ENCODE results near the gene DLG2.
"Not testable (repeated sequence)": the region's sequence is repeated elsewhere in the genome, so short reads cannot be mapped to it uniquely, and the experiment has no call there.

DLG2 gene

DNA sequence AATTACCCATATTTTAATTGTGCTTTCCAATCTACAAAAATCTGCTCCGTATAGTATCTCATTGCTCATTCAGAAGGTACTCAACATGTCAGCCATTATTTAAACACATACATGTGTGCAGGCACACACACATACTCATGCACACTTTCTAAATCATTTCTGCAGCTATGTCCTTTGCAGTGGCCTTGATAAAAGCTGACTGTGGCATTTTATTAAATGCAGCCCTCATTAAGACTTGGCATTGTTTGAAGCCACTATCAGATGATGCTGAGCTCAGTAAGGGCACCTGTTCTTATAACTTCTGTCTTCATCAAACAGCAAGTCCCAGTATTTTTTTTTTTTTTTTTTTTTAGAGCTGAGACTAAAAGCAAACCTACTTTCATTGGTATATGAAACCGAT, 1269.1 kb downstream of the DLG2 start:
- H3K36me3 ChIP-seq (ENCODE audit: insufficient read depth, low read length) = no peaks in the 10 kb centered on the region
- H3K9me3 ChIP-seq (replicated peaks; ENCODE audit: low read length) = no peaks in the 10 kb centered on the region
- H3K4me1 ChIP-seq (ENCODE audit: control insufficient read depth, insufficient read depth, low read length) = no peaks in the 10 kb centered on the region
- H3K9ac ChIP-seq (ENCODE audit: low read depth, low read length) = no peak overlapping the region
- H3K27me3 ChIP-seq (ENCODE audit: control insufficient read depth, insufficient read depth, low read length) = no peaks in the 10 kb centered on the region
- no peak overlapping the region for H3K4me2 ChIP-seq (ENCODE audit: low read length)
- no peak overlapping the region for H3K4me3 ChIP-seq (ENCODE audit: low read length)

DNA sequence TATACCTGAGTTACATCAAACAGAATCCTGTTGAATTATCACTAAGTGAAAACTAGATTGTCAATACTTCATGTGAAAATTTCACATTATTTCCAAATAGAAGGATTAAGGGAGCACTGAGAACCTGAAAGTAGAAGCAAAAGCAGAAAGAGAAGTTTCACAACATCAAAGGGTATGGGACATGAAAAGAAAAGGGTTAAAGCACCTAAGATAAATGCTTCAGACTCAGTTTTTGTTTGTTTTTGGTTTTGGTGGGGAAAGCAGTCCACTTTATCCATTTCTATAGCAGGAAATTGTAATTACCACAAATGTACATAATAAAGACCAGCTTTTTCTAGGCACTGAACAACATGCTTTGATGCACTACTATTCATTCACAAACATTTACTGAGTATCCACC, 1271.2 kb downstream of the DLG2 start:
- Histone ChIP-seq H3K36me3 (ENCODE audit: insufficient read depth, low read length) (no peaks in the 10 kb centered on the region), H3K4me1 (ENCODE audit: control insufficient read depth, insufficient read depth, low read length) (no peaks in the 10 kb centered on the region), H3K9me3 (replicated peaks; ENCODE audit: low read length) (no peaks in the 10 kb centered on the region), H3K9ac (ENCODE audit: low read depth, low read length) (no peak overlapping the region), H3K4me3 (ENCODE audit: low read length) (no peak overlapping the region), H3K27me3 (ENCODE audit: control insufficient read depth, insufficient read depth, low read length) (no peaks in the 10 kb centered on the region), H3K4me2 (ENCODE audit: low read length) (no peak overlapping the region)

DNA sequence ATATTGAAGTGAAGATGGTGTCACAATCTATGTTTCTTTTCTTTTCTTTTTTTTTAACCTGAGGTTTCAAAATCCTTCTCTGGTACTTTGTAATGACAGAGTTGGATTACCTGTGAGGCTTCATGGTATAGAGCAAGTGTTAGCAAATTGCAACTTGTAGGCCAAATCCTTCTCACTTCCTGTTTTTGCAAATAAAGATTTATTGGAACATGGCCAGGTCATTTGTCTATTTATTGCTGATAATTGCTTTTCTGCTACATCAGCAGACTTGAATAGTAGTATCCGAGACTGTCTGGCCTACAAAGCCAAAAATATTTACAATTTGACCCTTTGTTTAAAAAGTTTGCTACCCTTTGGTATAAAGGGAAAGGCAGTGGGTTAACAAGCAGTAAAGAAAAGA, 1281.5 kb downstream of the DLG2 start:
- no peaks in the 10 kb centered on the region for H3K9me3 ChIP-seq (replicated peaks; ENCODE audit: low read length)
- H3K4me2 ChIP-seq (ENCODE audit: low read length) = no peak overlapping the region
- H3K36me3 ChIP-seq (ENCODE audit: insufficient read depth, low read length) = no peaks in the 10 kb centered on the region
- H3K4me1 ChIP-seq (ENCODE audit: control insufficient read depth, insufficient read depth, low read length) = no peaks in the 10 kb centered on the region
- no peak overlapping the region for H3K9ac ChIP-seq (ENCODE audit: low read depth, low read length)
- H3K4me3 ChIP-seq (ENCODE audit: low read length) = no peak overlapping the region
- H3K27me3 ChIP-seq (ENCODE audit: control insufficient read depth, insufficient read depth, low read length) = no peaks in the 10 kb centered on the region

DNA sequence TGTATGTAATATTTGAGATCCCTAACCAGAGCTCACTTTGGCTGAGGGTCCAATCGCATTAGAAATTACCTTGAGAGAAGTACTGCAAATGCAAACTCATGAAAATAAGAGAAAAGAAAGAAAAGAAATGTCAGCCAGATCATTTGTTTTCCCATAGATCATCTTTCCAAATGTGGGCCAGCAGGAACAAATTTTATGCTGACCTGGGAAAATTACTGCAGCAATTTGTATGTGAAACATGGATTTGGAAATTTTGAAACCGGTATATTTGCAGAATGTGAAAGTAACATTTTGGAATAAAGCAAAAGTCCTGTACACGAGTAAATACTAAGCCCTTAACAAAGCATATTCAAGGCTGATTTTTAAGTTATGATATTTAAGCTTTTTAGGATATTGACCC, 1282.1 kb downstream of the DLG2 start:
- no peaks in the 10 kb centered on the region for H3K4me1 ChIP-seq (ENCODE audit: control insufficient read depth, insufficient read depth, low read length)
- H3K4me3 ChIP-seq (ENCODE audit: low read length) = no peak overlapping the region
- no peaks in the 10 kb centered on the region for H3K27me3 ChIP-seq (ENCODE audit: control insufficient read depth, insufficient read depth, low read length)
- H3K9me3 ChIP-seq (replicated peaks; ENCODE audit: low read length) = no peaks in the 10 kb centered on the region
- no peak overlapping the region for H3K9ac ChIP-seq (ENCODE audit: low read depth, low read length)
- no peak overlapping the region for H3K4me2 ChIP-seq (ENCODE audit: low read length)
- no peaks in the 10 kb centered on the region for H3K36me3 ChIP-seq (ENCODE audit: insufficient read depth, low read length)

DNA sequence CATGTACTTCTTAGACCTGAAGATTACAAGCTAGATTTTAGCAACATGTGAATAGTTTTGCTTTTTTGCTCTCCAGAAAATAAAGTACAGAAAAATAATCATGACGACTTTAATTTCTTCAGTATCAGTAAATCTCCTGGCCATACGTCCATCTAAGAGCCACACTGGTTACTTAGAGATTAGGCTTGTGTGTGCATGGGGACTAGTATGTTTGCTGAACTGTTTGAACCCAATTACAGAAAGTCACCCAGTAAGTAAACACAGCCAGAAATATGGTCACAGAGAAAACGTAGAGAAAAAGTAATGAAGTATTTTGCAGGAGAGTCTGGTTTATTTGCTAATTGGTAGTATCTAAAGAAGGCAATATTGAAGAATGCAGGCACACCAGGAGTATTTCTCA, 1287.3 kb downstream of the DLG2 start:
- H3K4me3 ChIP-seq (ENCODE audit: low read length) = no peak overlapping the region

DNA sequence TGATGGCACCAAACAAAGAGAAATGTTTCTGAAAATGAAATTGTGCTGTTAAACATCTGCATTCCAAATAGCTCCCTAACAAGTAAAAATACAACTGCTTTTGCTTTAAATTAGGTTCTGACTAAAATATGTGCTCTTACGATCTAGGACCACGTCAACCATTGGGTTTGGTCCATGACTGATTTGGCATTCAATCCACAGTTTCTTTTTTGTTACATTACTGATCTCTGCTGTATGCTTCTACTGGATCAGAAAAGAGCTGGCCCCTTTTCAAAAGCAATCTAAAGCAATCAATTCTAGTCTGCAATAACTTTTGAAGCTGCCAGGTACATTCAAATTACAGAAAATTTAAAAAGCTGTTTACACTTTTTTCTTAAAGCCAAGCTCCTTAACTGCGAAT, 1293.9 kb downstream of the DLG2 start:
- H3K27me3 ChIP-seq (ENCODE audit: control insufficient read depth, insufficient read depth, low read length) = no peaks in the 10 kb centered on the region
- H3K9me3 ChIP-seq (replicated peaks; ENCODE audit: low read length) = no peaks in the 10 kb centered on the region
- no peak overlapping the region for H3K4me2 ChIP-seq (ENCODE audit: low read length)
- H3K9ac ChIP-seq (ENCODE audit: low read depth, low read length) = no peak overlapping the region
- no peaks in the 10 kb centered on the region for H3K36me3 ChIP-seq (ENCODE audit: insufficient read depth, low read length)
- no peaks in the 10 kb centered on the region for H3K4me1 ChIP-seq (ENCODE audit: control insufficient read depth, insufficient read depth, low read length)
- H3K4me3 ChIP-seq (ENCODE audit: low read length) = no peak overlapping the region

More for the DNA sequence above, 1287.3 kb downstream of the DLG2 start:
- Histone ChIP-seq H3K9me3 (replicated peaks; ENCODE audit: low read length) (no peaks in the 10 kb centered on the region), H3K36me3 (ENCODE audit: insufficient read depth, low read length) (no peaks in the 10 kb centered on the region), H3K9ac (ENCODE audit: low read depth, low read length) (no peak overlapping the region), H3K4me1 (ENCODE audit: control insufficient read depth, insufficient read depth, low read length) (no peaks in the 10 kb centered on the region), H3K27me3 (ENCODE audit: control insufficient read depth, insufficient read depth, low read length) (no peaks in the 10 kb centered on the region), H3K4me2 (ENCODE audit: low read length) (no peak overlapping the region)

DNA sequence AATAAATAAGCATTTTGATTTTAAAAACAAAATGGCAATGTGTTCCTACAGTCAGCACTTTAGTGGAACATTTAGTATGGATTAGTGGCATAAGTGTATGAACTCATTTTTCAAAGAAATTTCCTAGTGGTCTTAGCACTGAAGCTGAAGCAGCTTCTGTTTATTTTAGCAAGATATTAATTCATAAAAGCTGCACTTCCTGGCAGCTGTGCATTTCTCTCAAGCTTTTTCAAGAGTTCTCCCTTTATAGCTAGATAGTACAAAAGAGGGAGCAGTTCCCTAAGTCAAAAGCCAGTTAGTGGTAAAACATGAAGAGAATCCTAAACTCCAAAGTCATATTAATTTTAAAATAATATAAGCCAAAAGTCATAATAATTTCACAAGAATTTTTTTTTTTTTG, 1304.9 kb downstream of the DLG2 start:
- H3K9ac ChIP-seq (ENCODE audit: low read depth, low read length) = no peak overlapping the region
- no peaks in the 10 kb centered on the region for H3K9me3 ChIP-seq (replicated peaks; ENCODE audit: low read length)
- H3K4me1 ChIP-seq (ENCODE audit: control insufficient read depth, insufficient read depth, low read length) = no peaks in the 10 kb centered on the region
- H3K36me3 ChIP-seq (ENCODE audit: insufficient read depth, low read length) = no peaks in the 10 kb centered on the region
- no peak overlapping the region for H3K4me3 ChIP-seq (ENCODE audit: low read length)
- no peak overlapping the region for H3K4me2 ChIP-seq (ENCODE audit: low read length)
- H3K27me3 ChIP-seq (ENCODE audit: control insufficient read depth, insufficient read depth, low read length) = no peaks in the 10 kb centered on the region

DNA sequence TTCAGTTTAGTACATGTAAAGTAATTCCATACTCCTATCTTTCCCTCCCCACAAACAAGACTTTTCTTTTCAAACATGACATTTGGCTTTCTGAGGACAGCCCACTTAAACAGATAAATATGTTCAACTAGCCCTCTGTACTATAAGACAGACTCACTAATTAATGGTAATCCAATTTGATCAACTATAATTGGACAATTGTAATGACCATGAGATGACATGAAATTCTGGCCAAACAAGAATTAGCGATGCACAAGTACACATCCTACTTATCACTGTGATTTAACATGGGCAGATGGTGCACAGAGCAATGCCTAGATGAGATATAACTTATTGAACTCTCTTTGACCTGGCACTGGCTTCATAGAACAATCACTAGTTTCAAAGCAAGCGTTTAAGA, 1307.3 kb downstream of the DLG2 start:
- Histone ChIP-seq H3K4me3 (ENCODE audit: low read length) (no peak overlapping the region), H3K4me1 (ENCODE audit: control insufficient read depth, insufficient read depth, low read length) (peaks cover 4% of the 10 kb centered on the region), H3K27me3 (ENCODE audit: control insufficient read depth, insufficient read depth, low read length) (no peaks in the 10 kb centered on the region), H3K9me3 (replicated peaks; ENCODE audit: low read length) (no peaks in the 10 kb centered on the region), H3K4me2 (ENCODE audit: low read length) (no peak overlapping the region), H3K9ac (ENCODE audit: low read depth, low read length) (no peak overlapping the region), H3K36me3 (ENCODE audit: insufficient read depth, low read length) (no peaks in the 10 kb centered on the region)

DNA sequence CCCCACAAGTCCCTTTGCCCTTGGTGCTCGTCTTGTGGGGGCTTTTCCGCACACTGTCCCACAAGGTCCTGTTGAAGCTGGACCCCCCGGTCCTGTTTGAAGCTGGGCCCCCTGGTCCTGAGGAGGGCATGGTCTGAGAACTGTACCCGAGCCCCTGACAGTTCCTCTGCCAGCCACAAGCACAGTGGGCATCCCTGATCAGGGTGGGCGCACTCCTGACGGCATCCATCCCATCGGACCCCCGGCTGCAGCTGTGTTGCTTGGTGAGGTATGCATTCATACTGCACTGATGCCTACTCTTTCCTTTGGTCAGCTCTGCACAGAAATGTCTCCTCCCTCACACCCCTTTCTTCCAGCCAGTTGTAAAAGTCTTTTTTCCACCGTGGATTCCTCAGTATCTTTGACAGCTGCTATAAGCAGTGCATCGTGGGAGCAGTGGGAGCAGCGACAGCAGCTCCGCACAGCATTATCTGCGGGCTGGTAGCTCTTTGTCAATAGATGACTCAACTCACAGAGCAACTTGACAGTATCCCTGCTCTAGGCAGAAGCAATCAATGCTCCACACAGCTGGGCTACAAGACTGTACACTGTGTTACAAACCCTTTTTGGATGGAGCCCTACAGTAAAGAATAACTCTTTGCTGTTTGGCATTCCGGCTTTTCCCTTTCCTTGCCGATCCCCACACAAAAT, 1310.1 kb downstream of the DLG2 start:
- H3K9ac ChIP-seq (ENCODE audit: low read depth, low read length) = no peak overlapping the region
- H3K36me3 ChIP-seq (ENCODE audit: insufficient read depth, low read length) = no peaks in the 10 kb centered on the region
- H3K27me3 ChIP-seq (ENCODE audit: control insufficient read depth, insufficient read depth, low read length) = no peaks in the 10 kb centered on the region
- H3K4me2 ChIP-seq (ENCODE audit: low read length) = peak overlapping the region; percentile 73
- no peaks in the 10 kb centered on the region for H3K9me3 ChIP-seq (replicated peaks; ENCODE audit: low read length)
- peak overlapping the region; percentile 59 for H3K4me3 ChIP-seq (ENCODE audit: low read length)
- peaks cover 8% of the 10 kb centered on the region for H3K4me1 ChIP-seq (ENCODE audit: control insufficient read depth, insufficient read depth, low read length)

DNA sequence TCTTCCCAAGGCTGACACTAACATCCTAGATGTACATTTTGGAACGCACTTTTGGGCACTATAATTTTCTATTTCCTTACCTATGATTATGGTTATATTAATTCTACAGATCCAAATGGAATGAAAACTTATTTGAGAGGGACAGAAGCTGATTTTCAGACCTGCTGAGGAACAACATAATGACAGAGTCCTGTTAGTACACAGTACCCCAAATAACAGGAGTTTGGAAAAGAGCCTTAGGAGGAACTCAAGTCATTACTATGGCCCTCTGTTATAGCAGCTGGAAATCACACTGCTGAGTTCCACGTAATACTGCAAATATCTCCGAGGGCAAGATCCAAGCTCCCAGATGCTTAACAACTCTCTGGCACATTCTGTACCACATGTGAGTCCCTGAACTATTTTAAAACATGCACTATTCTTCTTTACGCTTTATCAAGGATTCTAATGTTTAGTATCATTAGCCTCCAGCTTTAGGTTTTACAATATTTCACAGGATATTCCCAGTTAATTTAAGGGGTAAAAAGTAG, 1313.2 kb downstream of the DLG2 start:
- Histone ChIP-seq H3K4me3 (ENCODE audit: low read length) (no peak overlapping the region), H3K4me2 (ENCODE audit: low read length) (no peak overlapping the region), H3K4me1 (ENCODE audit: control insufficient read depth, insufficient read depth, low read length) (peaks cover 8% of the 10 kb centered on the region), H3K27me3 (ENCODE audit: control insufficient read depth, insufficient read depth, low read length) (no peaks in the 10 kb centered on the region), H3K9ac (ENCODE audit: low read depth, low read length) (no peak overlapping the region), H3K9me3 (replicated peaks; ENCODE audit: low read length) (no peaks in the 10 kb centered on the region), H3K36me3 (ENCODE audit: insufficient read depth, low read length) (no peaks in the 10 kb centered on the region)

DNA sequence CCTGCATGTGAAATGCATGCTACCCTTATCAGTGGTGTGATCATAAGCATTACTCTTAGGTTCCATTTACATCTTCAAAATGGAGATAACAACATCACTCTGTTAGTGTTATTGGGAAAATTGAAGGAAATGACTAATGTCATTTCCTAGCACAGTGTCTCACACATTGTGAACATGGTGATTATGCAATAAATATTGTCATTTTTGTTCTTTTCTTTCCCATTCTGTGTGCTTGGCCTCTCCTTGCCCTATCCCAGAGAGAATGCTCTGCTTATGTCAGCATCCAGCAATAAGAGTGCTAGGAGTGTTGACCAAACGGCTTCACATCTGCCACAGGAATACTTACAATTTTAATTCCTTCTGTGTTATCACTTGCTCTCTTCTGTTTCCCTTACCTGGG, 1316.9 kb downstream of the DLG2 start:
- no peaks in the 10 kb centered on the region for H3K27me3 ChIP-seq (ENCODE audit: control insufficient read depth, insufficient read depth, low read length)
- peaks cover 4% of the 10 kb centered on the region for H3K4me1 ChIP-seq (ENCODE audit: control insufficient read depth, insufficient read depth, low read length)
- no peaks in the 10 kb centered on the region for H3K36me3 ChIP-seq (ENCODE audit: insufficient read depth, low read length)
- no peak overlapping the region for H3K9ac ChIP-seq (ENCODE audit: low read depth, low read length)
- H3K4me3 ChIP-seq (ENCODE audit: low read length) = no peak overlapping the region
- H3K4me2 ChIP-seq (ENCODE audit: low read length) = no peak overlapping the region
- no peaks in the 10 kb centered on the region for H3K9me3 ChIP-seq (replicated peaks; ENCODE audit: low read length)

DNA sequence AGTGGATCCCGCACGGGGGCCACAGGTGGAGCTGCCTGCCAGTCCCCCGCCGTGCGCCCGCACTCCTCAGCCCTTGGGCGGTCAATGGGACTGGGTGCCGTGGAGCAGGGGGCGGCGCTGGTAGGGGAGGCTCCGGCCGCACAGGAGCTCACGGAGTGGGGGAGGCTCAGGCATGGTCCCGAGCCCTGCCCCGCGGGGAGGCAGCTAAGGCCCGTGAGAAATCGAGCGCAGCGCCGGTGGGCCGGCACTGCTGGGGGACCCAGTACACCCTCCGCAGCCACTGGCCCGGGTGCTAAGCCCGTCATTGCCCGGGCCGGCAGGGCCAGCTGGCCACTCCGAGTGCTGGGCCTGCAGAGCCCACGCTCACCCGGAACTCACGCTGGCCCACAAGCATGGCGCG, 1318.7 kb downstream of the DLG2 start:
- not testable (repeated sequence) for H3K4me2 ChIP-seq (ENCODE audit: low read length); H3K9ac ChIP-seq (ENCODE audit: low read depth, low read length); H3K4me1 ChIP-seq (ENCODE audit: control insufficient read depth, insufficient read depth, low read length); H3K4me3 ChIP-seq (ENCODE audit: low read length); H3K36me3 ChIP-seq (ENCODE audit: insufficient read depth, low read length); H3K27me3 ChIP-seq (ENCODE audit: control insufficient read depth, insufficient read depth, low read length); H3K9me3 ChIP-seq (replicated peaks; ENCODE audit: low read length)

Data from skeletal muscle satellite cell (primary cell).